K562 (cell line): Measurements from ENCODE around the gene ERRFI1.

Experiments
- CTCF ChIP-seq, 3 experiments: IDR thresholded peaks in 2 of 3; conservative IDR thresholded peaks in 1 of 3; 2 replicates each; pipeline ENCODE4 v1.5.1; 2011 to 2012; ENCODE audit warnings: low read length in 3 of 3, mild to moderate bottlenecking in 3 of 3, control low read depth in 2 of 3, improper control_type of control experiment in 1 of 3, inconsistent platforms in 1 of 3, low read depth in 1 of 3, mixed read lengths in 1 of 3, moderate library complexity in 1 of 3; ENCODE audit not compliant: insufficient read depth in 2 of 3
- EP300 ChIP-seq: IDR thresholded peaks from 2 replicates; pipeline ENCODE4 v1.6.1; 2012; ENCODE audit warnings: low read length, improper control_type of control experiment
- EZH2 ChIP-seq: IDR thresholded peaks from 2 replicates; pipeline ENCODE4 v1.6.1; 2012; ENCODE audit warnings: low read depth, mild to moderate bottlenecking, inconsistent platforms, low read length, borderline replicate concordance
- NFIX ChIP-seq: fragments of 250-450 bp; sonication (Bioruptor Pico); IDR thresholded peaks from 2 replicates; pipeline ENCODE4 v1.4.0; 2020; ENCODE audit warnings: low read depth, mild to moderate bottlenecking, moderate library complexity
- ZNF830 ChIP-seq: fragments of 250-450 bp; sonication (Bioruptor Pico); IDR thresholded peaks from 2 replicates; pipeline ENCODE4 v1.5.0; 2021; ENCODE audit warnings: mild to moderate bottlenecking

DNA sequence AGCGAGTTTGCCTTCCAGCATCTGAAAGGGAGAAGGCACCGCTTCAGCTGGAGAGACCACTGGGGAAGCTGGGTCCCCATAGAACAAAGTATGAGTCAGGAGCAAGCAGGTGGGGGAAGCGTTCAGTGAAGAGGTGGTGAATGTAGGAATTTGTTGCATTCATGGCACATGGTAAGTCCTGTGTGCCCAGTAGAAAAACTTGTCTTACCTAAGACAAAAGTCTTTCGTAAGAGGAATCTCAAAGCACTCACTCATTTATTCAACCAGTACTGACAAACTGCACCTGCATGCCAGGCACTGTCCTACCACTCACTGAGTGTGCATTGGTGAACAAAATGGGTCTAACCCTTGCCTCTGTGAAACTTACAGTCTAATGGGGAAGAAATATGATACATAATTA is 9.2 kb upstream of the ERRFI1 start:
- TF ChIP-seq CTCF (IDR thresholded peaks at IDR 0.05 in 2 of 3, conservative IDR thresholded peaks at IDR 0.05 in 1 of 3; ENCODE audit: insufficient read depth in 2 of 3, low read depth in 1 of 3, low read length in 3 of 3) (no peak), ZNF830 (CRISPR knock-in tag) (no peak), EZH2 (no peak), EP300 (no peak), NFIX (CRISPR knock-in tag) (no peak)
